Measurements from ENCODE around the gene TBL3.

Gene TBL3

GRCh38 chr16:1926271-1926670, 45.6 kb upstream of the TBL3 start:
- Histone ChIP-seq H3K36me3 (ENCODE audit: control insufficient read depth, insufficient read depth, low read length) (no peaks in the 10 kb centered on the region), H3K27me3 (ENCODE audit: control insufficient read depth, insufficient read depth, low read length) (peaks cover 5% of the 10 kb centered on the region), H3K4me2 (ENCODE audit: low read length) (no peak overlapping the region)

DNA sequence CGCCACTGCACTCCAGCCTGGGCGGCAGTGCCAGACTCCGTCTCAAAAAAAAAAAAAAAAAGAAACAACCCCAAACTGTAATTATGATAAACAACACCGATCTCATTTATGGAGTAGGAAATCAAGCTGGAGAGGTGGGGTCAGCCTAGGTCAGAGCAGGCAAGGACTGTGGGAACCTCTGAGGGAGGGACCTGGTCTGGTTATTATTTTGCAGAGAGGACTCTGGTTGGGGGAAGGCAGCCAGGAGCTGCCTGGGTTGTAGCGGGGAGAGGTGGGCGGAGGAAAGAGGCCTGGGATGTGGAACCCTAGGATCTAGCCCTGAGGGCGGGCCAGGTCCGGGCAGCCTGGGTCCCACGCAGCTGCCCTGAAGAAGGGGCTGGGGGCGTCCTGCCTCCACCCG, 42.7 kb upstream of the TBL3 start:
- no peaks in the 10 kb centered on the region for H3K27me3 ChIP-seq (ENCODE audit: control insufficient read depth, insufficient read depth, low read length)
- no peaks in the 10 kb centered on the region for H3K79me2 ChIP-seq
- H3K4me3 ChIP-seq (ENCODE audit: low read depth, low read length): peak overlapping the region; percentile 61
- H3K4me1 ChIP-seq: peaks cover 4% of the 10 kb centered on the region
- peak overlapping the region; percentile 72 for H3K9ac ChIP-seq
- H2AFZ ChIP-seq: peak overlapping the region; percentile 100
- H3K27ac ChIP-seq: no peak overlapping the region
- no peaks in the 10 kb centered on the region for H3K36me3 ChIP-seq (ENCODE audit: control insufficient read depth, insufficient read depth, low read length)
- TF ChIP-seq, protein P1, sequence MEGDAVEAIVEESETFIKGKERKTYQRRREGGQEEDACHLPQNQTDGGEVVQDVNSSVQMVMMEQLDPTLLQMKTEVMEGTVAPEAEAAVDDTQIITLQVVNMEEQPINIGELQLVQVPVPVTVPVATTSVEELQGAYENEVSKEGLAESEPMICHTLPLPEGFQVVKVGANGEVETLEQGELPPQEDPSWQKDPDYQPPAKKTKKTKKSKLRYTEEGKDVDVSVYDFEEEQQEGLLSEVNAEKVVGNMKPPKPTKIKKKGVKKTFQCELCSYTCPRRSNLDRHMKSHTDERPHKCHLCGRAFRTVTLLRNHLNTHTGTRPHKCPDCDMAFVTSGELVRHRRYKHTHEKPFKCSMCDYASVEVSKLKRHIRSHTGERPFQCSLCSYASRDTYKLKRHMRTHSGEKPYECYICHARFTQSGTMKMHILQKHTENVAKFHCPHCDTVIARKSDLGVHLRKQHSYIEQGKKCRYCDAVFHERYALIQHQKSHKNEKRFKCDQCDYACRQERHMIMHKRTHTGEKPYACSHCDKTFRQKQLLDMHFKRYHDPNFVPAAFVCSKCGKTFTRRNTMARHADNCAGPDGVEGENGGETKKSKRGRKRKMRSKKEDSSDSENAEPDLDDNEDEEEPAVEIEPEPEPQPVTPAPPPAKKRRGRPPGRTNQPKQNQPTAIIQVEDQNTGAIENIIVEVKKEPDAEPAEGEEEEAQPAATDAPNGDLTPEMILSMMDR (IDR thresholded peaks at IDR 0.05): no peak
- peak overlapping the region; percentile 74 for H3K4me2 ChIP-seq (ENCODE audit: low read length)
- H3K9me3 ChIP-seq (ENCODE audit: control insufficient read depth, low read length): no peaks in the 10 kb centered on the region

More at GRCh38 chr16:1926271-1926670, 45.6 kb upstream of the TBL3 start:
- Histone ChIP-seq H3K9ac (no peak overlapping the region), H2AFZ (no peak overlapping the region), H3K27ac (no peak overlapping the region), H3K9me3 (ENCODE audit: control insufficient read depth, low read length) (no peaks in the 10 kb centered on the region), H3K4me3 (ENCODE audit: low read depth, low read length) (no peak overlapping the region), H3K4me1 (peaks cover 4% of the 10 kb centered on the region), H3K79me2 (no peaks in the 10 kb centered on the region)
- TF ChIP-seq, protein P1 (IDR thresholded peaks at IDR 0.05): no peak

- H2AFZ ChIP-seq: peak overlapping the region; percentile 100
Measured at GRCh38 chr16:1929578-1930337, 42.1 kb upstream of the TBL3 start.

DNA sequence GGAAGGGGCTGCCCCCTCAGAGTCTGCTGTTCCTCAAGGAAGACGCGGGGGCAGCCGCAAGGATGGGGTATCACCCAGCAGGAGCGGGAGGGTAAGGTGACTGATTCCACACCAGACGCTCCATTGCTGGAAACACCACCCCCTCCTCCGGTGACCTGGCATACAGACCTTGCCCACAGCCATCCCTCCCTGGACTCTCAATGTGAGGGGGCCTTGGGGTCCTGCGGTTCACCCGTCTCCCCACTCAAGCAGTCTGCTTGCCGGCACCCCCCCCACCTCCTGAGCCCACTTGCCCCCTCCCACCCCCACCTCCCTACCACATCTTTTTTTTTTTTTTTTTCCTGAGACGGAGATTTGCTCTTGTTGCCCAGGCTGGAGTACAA, 41.5 kb upstream of the TBL3 start:
- H3K4me1 ChIP-seq: peaks cover 4% of the 10 kb centered on the region
- no peaks in the 10 kb centered on the region for H3K36me3 ChIP-seq (ENCODE audit: control insufficient read depth, insufficient read depth, low read length)
- TF ChIP-seq, protein P1 (IDR thresholded peaks at IDR 0.05): no peak
- no peak overlapping the region for H3K27ac ChIP-seq
- H2AFZ ChIP-seq: no peak overlapping the region
- H3K79me2 ChIP-seq: no peaks in the 10 kb centered on the region
- H3K4me2 ChIP-seq (ENCODE audit: low read length): no peak overlapping the region
- H3K9ac ChIP-seq: no peak overlapping the region
- H3K27me3 ChIP-seq (ENCODE audit: control insufficient read depth, insufficient read depth, low read length): no peaks in the 10 kb centered on the region
- no peak overlapping the region for H3K4me3 ChIP-seq (ENCODE audit: low read depth, low read length)
- no peaks in the 10 kb centered on the region for H3K9me3 ChIP-seq (ENCODE audit: control insufficient read depth, low read length)

More at GRCh38 chr16:1929578-1930337, 42.1 kb upstream of the TBL3 start:
- Histone ChIP-seq H3K79me2 (no peaks in the 10 kb centered on the region), H3K4me3 (ENCODE audit: low read depth, low read length) (peak overlapping the region; percentile 61), H3K27me3 (ENCODE audit: control insufficient read depth, insufficient read depth, low read length) (no peaks in the 10 kb centered on the region), H3K9ac (peak overlapping the region; percentile 72), H3K36me3 (ENCODE audit: control insufficient read depth, insufficient read depth, low read length) (no peaks in the 10 kb centered on the region), H3K9me3 (ENCODE audit: control insufficient read depth, low read length) (no peaks in the 10 kb centered on the region), H3K4me1 (peaks cover 4% of the 10 kb centered on the region), H3K27ac (no peak overlapping the region), H3K4me2 (ENCODE audit: low read length) (peak overlapping the region; percentile 74)
- TF ChIP-seq, protein P1 (IDR thresholded peaks at IDR 0.05): peak; percentile 99
